DMS114 treated with DMSO at 0.1 percent for 48 hours (cell line): Measurements from ENCODE around the gene TCERG1L.
A peak's percentile ranks its signal among the peaks of the same experiment; 100 is the strongest.
"Not testable (repeated sequence)": the region's sequence is repeated elsewhere in the genome, so short reads cannot be mapped to it uniquely, and the experiment has no call there.

ENCODE experiments used
- DNase-seq: peaks from one replicate; lab custom pipeline; 2025; ENCODE audit not compliant: unreplicated experiment; lab: John Stamatoyannopoulos, UW

TCERG1L gene, protein sequence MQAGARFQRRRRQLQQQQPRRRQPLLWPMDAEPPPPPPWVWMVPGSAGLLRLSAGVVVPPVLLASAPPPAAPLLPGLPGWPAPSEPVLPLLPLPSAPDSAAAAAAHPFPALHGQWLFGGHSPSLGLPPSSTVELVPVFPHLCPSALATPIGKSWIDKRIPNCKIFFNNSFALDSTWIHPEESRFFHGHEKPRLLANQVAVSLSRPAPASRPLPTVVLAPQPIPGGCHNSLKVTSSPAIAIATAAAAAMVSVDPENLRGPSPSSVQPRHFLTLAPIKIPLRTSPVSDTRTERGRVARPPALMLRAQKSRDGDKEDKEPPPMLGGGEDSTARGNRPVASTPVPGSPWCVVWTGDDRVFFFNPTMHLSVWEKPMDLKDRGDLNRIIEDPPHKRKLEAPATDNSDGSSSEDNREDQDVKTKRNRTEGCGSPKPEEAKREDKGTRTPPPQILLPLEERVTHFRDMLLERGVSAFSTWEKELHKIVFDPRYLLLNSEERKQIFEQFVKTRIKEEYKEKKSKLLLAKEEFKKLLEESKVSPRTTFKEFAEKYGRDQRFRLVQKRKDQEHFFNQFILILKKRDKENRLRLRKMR

DNA sequence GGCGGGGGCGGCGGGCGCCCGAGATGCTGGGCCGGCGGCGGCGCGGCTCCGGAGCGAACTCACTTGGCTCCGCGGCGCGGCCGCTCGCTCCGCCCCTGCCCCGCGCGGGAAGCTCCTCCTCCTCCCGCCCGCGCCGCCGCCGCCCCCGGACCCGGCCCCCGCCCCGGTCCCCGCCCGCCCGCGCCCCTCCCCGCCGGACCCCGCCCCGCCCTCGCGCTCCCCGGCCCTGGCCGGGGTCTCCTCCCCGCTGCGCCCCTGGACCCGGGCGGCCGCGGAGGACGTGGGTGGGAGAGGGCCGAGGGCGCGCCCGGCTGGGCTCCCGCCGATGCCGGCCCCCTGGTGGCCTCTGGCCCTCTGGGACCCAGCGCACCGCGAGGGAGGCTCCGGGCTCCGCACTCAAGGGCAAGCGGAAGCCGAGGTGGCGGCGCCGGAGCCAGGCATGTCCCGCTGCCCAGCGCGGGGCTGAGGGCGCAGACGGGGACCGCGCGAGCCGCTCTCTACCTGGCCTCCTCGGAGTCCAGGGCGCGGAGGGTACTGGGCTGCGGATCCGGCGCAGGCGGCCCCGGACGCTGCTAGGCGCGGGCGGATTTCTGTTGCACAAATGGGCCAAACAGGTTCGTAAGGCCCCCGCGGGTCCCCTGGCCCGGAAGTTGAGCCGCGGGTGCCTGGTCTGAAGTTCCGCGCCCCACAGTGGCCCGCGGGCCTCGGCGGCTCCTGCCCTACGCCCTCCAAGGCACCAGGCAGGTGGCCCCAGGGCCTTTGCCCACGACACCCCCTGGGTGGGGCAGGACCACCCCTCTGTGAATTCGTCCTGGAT is at the start of gene TCERG1L:
TSS of gene TCERG1L (minus strand) at position 61 of the 817 bp plus-strand sequence. CDS start 86 bp downstream, outside the sequence.
- peak; percentile 4 for DNase-seq

DNA sequence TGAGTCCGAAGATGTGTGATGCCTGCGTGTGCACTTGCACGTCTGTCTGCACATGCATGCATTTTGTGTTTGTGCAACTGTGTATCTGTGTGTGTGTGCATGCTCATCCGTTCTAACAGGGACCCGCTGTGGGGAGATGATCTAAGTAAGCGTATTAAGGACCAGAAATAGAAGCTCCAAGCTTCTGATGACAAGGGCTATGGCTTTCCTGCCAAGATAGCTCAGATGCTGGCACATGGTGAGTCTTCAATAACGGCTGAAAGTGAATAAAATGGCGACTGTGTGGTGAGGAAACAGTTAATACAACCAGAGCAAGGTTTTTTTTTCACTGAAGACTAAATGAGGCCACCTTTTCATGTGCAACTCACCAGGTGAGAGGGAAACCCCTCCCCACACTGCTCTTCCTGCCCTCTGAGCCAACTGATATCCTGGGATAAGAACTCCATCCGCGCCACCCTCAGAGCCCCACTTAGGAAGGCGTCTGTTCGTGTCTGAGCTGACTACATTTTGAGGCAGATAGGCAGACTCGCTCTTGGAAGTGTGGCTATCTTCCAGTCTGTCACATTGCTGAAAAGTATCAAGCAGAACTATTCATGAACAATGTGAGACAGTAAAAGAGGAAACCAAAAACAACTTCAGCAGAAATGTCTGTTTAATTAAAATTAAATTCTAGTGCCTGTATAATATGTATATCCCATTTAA is 47.4 kb upstream of the TCERG1L start:
- DNase-seq = no peak

DNA sequence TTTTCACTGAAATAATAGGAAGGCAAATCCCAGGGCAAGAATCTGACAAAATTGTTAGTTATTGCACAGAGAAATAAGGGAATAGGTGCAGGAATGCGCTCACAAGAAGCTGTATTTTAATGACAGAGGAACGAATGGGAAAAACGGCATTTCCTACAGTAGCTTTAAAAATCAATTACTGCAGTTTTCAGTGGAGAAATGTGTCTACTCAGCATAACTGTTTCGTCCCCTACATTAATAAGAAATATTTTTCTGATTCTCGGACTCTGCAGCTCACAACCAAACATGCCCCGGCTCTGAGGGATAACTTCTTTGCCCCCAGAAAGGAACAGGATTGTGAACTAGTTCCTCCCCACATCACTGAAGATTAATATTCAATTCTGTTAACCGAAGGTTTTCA is 44.9 kb upstream of the TCERG1L start:
- no peak for DNase-seq

DNA sequence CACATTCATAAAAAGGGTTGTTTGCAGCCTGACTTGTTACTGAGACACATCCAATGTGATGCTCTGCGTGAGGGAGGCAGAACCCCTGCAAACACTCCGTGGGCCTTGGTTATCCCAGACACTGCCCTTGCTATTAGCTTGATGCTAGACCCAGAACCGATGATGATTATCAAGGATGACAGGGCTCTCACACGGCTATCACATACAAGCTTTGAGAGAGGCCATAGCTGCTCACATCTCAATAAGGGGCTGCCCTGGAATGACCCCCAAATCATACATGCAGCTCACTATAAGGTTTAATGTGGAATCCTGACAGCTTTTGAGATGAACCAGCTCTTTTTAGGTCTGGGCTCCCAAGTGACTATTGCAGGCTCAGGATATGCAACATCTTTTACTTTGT is 44.4 kb upstream of the TCERG1L start:
- DNase-seq = no peak

DNA sequence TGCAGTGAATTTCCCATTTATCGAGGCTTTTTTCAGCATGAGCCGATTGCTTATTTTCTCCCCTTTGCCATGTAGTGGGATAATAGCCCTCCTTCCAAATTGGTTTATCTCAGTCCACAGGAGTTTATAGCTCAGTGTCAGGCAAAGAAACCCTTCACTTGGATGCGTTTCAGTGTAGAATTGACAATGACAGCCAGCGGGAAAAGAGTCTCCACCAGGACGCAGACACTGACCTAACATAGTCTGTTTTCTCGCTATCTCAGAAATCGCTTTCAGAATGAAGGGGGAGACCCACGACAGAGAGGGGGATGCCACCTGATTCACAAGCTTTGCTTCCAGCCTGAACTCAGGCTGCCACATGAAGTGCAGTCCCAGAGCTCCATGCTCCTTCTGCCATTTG is 43.5 kb upstream of the TCERG1L start:
- no peak for DNase-seq

DNA sequence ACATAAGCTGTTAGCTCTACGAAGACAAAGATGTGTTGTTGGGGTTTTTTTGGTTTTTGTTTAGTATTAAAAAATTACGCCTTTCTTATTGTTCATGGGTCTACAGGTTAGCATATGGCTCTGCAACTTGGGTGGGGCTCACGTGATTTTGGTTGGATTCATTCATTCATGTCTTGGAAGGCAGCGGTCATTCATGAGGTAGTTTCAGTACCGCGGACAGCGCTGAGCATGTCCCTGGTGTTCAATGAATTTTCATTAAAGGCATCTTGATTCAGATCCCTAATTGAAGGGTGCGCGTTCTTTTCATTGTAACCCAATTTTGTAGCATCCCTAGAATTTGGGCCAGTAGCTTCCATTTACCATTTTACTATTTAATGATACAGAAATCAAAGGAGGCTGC is 42.9 kb upstream of the TCERG1L start:
- DNase-seq = no peak

DNA sequence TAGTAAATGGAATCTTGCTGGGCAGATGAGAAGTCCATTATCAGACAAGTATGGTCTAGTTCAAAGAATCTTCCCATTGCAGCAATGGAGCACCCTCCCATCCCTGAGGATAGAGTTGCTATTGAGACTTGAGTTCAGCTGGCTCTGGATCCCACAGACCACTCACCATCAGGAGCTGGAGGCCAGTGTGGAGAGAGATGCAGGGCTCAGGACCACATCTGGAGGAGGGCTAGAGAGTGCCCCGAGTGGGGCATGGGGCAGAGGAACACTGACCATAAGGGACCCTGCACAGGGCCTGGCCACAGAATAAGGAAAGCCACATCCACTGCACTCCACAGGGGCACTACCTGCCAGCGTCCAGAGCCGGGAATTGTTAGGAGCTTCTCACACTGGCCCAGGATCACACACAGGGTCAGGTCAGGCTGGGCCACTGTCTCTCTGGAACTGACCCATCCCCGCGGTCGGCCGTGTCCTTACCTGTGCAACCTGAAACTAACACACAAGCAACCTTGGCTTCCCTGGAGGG is 41.3 kb upstream of the TCERG1L start:
- no peak for DNase-seq

DNA sequence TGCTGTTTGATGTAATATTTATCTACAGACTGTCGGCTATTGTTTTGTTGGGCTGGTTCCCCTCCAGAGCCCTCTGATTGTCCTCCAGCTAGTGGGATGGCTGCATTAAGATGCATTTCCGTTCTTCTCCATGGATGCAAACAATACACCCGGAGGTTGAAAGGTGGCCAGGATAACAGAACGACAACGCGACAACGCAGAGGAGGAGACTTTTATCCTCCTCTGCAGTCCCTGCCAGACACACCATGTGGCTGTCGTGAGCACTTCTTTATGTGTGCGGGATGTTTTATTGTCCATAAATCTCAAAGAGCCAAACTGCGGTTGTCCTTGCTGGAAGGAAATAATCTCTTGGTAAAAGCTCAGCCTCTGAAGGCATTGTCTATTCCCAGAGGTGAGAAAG is 39.1 kb upstream of the TCERG1L start:
- DNase-seq = no peak

DNA sequence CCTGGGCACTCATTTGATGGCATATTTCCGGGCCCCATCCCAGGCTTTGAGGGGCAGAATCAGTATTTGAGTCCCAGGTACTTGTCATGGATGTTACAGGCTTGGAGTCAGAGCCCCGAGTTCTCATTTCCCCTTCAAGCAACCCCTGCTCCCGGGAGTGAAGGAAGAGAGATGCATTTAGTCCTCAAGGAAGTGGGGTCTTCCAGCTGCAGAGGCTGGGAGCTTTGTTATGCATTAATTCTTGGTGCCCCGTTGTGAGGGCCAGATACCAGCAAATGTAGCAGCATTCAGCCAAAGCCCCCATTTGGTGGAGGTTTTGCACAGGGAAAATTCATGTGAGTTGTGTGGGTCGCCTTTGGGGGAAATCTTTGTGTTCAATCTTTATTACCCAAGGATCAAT is 38.7 kb upstream of the TCERG1L start:
- DNase-seq = no peak

DNA sequence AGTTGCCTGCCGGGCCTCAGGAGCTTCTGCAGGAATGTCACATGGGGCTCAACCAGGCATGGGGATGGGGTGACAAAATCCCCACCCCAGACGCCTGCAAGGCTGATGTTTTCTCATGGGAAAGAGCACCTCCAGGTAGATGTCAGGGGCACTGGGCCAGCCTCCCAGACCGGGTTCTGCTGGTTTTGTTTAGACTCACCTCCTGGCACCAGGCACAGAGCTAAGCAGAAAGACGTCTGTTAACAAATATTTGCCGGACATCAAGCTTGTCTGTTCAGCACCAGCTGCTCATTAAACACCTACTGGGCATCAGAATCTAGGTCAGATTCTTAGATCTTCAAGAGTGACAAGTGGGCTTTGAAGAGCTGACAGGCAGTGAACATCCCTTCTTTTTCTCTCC is 34.9 kb upstream of the TCERG1L start:
- DNase-seq = no peak

DNA sequence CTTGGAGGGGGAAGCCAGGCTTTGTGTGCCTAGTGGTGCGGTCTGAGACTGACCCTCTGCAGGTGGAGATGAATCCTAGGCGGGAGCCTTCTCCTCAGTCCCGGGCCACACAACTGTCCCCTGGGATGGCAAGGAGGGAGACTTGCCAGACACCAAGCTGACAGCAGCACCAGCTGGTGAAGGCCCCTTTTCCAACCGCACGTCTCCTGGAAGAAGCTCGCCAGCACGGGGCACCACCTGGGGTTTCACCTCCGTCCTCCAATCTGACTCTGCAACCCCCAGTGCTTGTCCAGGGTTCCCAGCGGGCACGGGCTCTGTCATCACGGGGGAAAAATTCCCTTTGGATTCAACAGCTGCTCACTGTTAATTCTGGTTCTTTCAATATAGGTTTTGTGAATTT is 34.2 kb upstream of the TCERG1L start:
- no peak for DNase-seq

DNA sequence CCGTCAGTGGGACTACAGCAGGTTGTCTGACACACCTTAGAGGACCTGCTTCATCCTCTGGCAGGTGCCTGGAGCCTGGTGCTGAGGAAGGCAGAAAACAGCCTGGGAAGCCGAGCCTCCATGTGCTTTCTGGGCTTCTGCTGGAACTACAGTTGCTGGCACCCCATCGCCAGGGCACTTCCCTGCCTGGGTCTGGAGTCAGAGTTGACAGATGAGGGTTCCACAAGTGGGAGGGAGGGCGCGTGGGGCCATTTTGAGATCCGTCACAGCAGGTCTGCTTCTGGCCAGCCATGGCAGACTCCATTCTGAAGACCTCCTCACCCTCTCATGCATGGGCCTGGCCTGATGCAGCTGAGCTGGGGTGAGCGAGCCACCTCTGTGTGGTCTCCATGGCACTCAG is 33.2 kb upstream of the TCERG1L start:
- no peak for DNase-seq

DNA sequence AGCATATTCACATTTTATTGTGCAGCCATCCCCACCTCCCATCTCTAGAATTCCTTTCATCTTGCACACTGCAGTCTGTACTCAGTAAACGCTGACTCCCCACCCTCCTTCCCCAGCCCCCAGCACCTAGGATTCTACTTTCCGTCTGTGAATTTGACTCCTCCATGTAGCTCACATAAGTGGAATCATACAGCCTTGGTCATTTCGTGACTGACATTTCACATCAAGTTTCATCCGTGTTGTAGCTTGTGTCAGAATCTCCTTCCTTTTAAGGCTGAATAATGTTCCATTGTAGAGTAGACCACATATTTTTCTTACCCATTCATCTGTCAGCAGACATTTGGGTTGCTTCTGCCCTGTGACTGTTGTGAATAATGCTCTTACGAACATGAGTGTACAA is 26.2 kb upstream of the TCERG1L start:
- DNase-seq = no peak

DNA sequence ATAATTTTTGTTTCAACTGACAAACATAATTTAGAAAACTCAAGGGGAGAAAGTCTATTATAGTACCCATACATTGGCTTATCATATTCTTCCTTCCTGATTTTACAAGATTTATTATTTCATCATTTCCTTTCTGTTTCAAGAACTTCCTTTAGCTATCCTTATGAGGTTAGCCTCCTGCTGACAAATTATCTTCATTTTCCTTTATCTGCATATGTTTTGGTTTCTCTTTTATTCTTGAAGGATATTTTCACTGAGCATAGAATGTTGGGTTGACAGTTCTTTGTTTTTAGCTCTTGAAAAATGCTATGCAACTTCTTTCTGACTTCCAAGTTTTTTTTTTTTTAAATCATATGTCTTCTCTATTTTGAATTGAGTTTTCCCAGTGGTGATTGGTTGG is 21.3 kb upstream of the TCERG1L start:
- no peak for DNase-seq

DNA sequence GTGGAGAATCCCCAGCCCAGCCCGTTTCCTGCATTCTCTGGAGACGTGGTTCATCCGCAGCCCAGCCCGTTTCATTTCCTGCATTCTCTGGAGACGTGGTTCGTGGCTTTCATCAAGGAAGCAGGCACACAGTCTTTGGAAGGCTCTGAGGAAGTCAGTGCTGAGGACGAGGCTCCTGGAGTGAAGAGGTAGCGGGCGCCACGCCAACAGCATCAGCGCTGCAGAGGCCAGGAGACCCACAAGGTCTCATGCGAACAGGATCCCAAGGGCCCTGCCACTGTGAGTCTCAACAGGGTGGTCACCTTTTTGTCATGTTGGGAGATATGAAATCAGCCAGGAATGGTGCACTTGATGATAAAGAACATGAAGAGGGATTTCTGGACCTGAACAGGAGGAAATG is 12.4 kb upstream of the TCERG1L start:
- DNase-seq = no peak

DNA sequence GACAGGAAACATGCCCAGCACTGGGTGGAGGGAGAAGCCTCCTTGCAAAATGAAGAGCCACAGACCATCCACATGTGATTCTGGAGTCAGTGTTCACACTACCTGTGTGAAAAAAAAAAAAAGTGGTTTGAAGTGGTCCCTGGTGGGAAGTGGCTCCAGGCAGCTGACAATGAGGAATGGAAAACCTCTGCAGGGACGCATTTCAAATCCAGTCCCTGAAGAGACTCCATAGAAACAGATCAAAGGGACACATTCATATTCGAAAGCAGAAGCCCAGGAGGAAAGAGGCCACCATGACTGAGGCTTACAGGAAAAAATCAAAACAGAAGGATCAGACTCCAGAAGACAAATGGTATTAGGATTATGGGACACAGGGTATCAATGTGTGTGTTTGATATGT is 11.5 kb upstream of the TCERG1L start:
- no peak for DNase-seq

DNA sequence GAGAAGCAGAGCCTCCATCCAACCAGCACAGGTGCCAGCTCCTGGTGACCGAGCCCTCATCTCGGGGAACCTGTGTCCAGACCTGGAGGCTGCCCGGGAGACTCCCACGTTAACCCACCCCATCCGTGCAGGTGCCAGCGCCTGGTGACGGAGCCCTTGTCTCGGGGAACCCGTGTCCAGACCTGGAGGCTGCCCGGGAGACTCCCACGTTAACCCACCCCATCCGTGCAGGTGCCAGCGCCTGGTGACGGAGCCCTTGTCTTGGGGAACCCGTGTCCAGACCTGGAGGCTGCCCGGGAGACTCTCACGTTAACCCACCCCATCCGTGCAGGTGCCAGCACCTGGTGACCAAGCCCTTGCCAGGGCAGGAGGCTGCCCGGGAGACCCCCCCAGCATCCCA is 11.1 kb upstream of the TCERG1L start:
- not testable (repeated sequence) for DNase-seq

DNA sequence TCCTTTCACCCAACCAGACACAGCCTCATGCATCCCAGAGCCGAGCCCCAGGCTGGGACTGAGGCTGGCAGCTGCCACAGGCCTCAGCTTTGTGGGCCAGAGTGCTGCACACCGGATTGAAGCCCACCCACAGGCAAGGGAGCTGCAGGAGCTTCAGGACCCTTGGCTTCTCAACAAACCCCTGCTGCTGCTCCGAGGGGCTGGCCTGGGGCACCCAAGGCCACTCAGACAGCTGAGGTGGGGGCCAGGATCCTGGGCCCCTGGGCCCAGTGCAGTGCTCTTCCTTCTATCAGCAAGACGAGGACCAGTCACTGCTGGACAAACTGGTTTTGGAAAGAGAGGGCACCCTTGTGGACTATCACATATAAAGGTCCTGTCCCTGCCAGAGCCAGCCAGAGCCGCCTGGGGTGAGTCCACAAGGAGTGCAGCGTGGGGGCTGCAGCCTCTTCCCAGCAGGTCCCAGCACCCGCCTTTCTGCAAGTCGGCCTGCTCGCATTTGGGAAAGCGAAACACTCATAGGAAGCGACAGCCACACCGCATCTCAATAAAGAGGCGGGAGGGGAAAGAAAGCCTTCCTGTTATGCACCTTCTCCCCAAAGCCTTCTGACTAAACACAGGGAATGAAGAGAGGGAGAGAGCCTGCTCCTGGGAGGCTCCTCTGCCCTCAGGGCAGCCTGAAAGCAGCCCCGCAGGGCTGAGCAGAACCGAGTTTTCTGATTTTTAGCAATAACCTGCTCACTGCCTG is 9.5 kb upstream of the TCERG1L start:
- no peak for DNase-seq

DNA sequence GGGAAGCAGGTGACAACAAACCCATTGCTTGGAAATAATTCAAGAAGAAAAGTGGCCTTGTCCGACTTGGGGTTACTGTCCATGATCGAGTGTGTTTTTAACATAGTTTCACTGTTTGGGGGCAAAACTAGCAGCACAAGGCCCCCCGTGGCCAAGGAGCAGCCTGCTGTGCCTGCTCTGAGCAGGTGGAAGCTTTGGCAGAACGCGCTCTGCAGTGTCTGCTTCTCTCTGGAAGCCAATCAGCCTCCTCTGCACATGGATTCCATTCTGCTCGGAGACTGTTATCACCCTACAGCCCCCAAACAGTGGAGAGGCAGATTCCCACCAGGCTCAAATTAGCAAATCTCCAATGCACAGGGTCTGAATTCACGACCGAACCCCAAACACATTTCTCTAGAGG is 7.3 kb upstream of the TCERG1L start:
- no peak for DNase-seq

DNA sequence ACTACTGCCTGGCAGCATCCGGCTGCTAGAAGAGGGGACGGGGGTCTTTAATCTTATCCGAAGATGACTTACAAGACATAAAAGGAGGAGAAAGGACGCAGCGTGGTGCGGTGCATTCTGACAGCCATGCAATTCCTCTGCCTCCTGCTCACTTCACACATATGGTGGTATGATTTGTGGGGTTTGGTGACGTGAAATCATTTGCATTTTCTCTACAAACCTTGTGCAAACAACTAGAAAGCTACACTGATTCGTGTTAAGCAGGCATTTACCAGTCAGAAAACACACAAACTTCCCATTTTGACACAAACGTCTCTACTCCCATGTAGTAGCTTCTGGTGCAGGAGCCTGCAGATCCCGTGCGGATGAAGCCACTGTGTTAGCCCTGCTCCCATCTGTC is 6.8 kb upstream of the TCERG1L start:
- no peak for DNase-seq
